ENCODE measurements around the gene PAOX. TPM values are rescaled to one million over a fixed set of nuclear protein-coding genes. Genes with fewer than 3 reads are reported as not detected.
"Not testable (repeated sequence)": the region's sequence is repeated elsewhere in the genome, so short reads cannot be mapped to it uniquely, and the experiment has no call there.

PAOX gene
- total RNA-seq, 2 donors from 2014 or later, result 9.7 to 11.1 TPM

DNA sequence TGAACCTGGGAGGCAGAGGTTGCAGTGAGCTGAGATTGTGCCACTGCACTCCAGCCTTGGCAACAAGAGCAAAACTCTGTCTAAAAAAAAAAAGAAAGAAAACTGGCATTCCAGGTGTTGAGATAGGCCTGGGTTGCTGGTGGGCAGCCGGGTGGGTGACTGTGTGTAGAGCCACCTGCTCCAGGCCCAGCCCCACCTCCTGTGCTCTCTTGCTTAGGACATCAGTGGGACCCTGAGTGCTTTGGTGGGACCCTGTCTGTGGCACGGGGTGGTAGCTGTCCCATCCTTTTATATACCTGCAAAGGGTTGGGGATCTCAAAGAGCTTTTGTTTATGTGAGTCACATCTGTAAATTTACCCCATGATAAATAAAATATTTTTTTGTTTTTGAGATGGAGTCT, 6.2 kb downstream of the PAOX start:
- H3K4me1 ChIP-seq (ENCODE audit: control insufficient read depth, insufficient read depth, low read length), result no peaks in the 10 kb centered on the region

DNA sequence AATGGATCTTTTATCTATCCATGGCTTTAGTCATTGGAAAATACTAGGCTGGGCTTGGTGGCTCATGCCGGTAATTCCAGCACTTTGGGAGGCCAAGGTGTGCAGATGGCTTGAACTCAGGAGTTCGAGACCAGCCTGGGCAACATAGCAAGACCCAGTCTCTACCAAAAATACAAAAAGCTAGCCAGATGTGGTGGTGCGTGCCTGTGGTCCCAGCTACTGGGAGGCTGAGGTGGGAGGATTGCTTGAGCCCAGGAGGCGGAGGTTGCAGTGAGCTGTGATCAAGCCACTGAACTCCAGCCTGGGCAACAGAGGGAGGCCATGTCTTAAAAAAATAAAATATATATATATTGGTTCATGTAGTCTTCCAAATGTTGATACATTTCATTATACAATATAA, 7.9 kb downstream of the PAOX start:
- not testable (repeated sequence) for DNase-seq; H3K27me3 Mint-ChIP-seq (ENCODE audit: insufficient read depth); H3K9ac ChIP-seq (ENCODE audit: extremely low read depth, low read length, poor library complexity, severe bottlenecking); H3K9me3 Mint-ChIP-seq; H3K27me3 ChIP-seq (ENCODE audit: control insufficient read depth, insufficient read depth, low read length, poor library complexity, severe bottlenecking); H3K4me1 Mint-ChIP-seq; H3K27ac ChIP-seq (ENCODE audit: low read depth, low read length); H3K27ac Mint-ChIP-seq; H3K9me3 ChIP-seq (ENCODE audit: control insufficient read depth, low read length); H3K36me3 ChIP-seq (ENCODE audit: control insufficient read depth, insufficient read depth, low read length); H3K4me3 Mint-ChIP-seq; H3K4me1 ChIP-seq (ENCODE audit: control insufficient read depth, insufficient read depth, low read length); H3K4me3 ChIP-seq (ENCODE audit: low read length)
- WGBS, 2 experiments (ENCODE audit: insufficient coverage in 1 of 2, insufficient read length in 1 of 2), result 98 to 100% methylated on average over 1 to 4 of the region's 4 CpGs
- H3K36me3 Mint-ChIP-seq (ENCODE audit: low read depth), result peaks cover 18% of the 10 kb centered on the region

More for the DNA sequence above, 6.2 kb downstream of the PAOX start:
- H3K27me3 ChIP-seq (ENCODE audit: control insufficient read depth, insufficient read depth, low read length, poor library complexity, severe bottlenecking), result peaks cover under 1% of the 10 kb centered on the region
- no peaks in the 10 kb centered on the region for H3K36me3 ChIP-seq (ENCODE audit: control insufficient read depth, insufficient read depth, low read length)
- H3K9ac ChIP-seq (ENCODE audit: extremely low read depth, low read length, poor library complexity, severe bottlenecking), result no peak overlapping the region
- no peak for DNase-seq
- 88 to 100% methylated on average over 2 of the region's 2 CpGs for WGBS, 2 experiments (ENCODE audit: insufficient coverage in 1 of 2, insufficient read length in 1 of 2)
- Mint-ChIP-seq H3K27me3 (ENCODE audit: insufficient read depth) (peaks cover 2% of the 10 kb centered on the region), H3K9me3 (no peaks in the 10 kb centered on the region), H3K4me1 (no peaks in the 10 kb centered on the region), H3K36me3 (ENCODE audit: low read depth) (peaks cover 23% of the 10 kb centered on the region), H3K27ac (no peak overlapping the region), H3K4me3 (no peak overlapping the region)
- H3K9me3 ChIP-seq (ENCODE audit: control insufficient read depth, low read length), result no peaks in the 10 kb centered on the region
- H3K4me3 ChIP-seq (ENCODE audit: low read length), result no peak overlapping the region
- no peak overlapping the region for H3K27ac ChIP-seq (ENCODE audit: low read depth, low read length)
- TF ChIP-seq, protein P1, sequence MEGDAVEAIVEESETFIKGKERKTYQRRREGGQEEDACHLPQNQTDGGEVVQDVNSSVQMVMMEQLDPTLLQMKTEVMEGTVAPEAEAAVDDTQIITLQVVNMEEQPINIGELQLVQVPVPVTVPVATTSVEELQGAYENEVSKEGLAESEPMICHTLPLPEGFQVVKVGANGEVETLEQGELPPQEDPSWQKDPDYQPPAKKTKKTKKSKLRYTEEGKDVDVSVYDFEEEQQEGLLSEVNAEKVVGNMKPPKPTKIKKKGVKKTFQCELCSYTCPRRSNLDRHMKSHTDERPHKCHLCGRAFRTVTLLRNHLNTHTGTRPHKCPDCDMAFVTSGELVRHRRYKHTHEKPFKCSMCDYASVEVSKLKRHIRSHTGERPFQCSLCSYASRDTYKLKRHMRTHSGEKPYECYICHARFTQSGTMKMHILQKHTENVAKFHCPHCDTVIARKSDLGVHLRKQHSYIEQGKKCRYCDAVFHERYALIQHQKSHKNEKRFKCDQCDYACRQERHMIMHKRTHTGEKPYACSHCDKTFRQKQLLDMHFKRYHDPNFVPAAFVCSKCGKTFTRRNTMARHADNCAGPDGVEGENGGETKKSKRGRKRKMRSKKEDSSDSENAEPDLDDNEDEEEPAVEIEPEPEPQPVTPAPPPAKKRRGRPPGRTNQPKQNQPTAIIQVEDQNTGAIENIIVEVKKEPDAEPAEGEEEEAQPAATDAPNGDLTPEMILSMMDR (conservative IDR thresholded peaks at IDR 0.05), result no peak

DNA sequence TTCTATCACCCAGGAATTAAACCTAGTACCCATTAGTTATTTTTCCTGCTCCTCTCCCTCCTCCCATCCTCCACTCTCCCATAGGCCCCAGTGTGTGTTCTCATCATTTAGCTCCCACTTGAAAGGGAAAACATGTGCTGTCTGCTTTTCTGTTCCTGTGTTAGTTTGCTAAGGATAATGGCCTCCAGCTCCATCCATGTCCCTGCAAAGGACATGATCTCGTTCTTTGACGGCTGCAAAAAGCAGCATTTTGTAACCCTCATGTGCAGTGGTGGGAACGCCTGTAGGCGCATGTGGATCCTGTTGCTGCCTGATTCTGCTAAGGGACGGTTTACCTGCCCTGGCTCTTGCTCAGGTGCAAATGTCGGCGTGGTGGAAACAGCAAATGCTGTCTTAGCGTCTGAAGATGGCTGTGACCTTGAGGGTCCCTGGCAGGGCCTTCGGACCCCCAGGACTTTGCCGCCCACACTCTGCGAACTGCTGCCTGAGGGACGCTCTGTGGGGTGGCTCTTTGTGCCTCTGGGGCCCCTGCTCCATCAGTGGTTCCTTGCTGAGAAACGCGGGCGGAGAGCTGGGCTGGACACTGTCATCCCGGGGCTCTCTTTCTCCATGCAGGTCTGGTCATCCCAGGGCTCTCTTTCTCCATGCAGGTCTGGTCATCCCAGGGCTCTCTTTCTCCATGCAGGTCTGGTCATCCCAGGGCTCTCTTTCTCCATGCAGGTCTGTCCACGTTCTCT, 9.3 kb downstream of the PAOX start:
- Histone ChIP-seq H3K9me3 (ENCODE audit: control insufficient read depth, low read length) (no peaks in the 10 kb centered on the region), H3K27ac (ENCODE audit: low read depth, low read length) (no peak overlapping the region), H3K27me3 (ENCODE audit: control insufficient read depth, insufficient read depth, low read length, poor library complexity, severe bottlenecking) (no peaks in the 10 kb centered on the region), H3K36me3 (ENCODE audit: control insufficient read depth, insufficient read depth, low read length) (no peaks in the 10 kb centered on the region), H3K9ac (ENCODE audit: extremely low read depth, low read length, poor library complexity, severe bottlenecking) (no peak overlapping the region), H3K4me1 (ENCODE audit: control insufficient read depth, insufficient read depth, low read length) (no peaks in the 10 kb centered on the region), H3K4me3 (ENCODE audit: low read length) (no peak overlapping the region)
- Mint-ChIP-seq H3K36me3 (ENCODE audit: low read depth) (peaks cover 15% of the 10 kb centered on the region), H3K9me3 (no peaks in the 10 kb centered on the region), H3K4me1 (peaks cover under 1% of the 10 kb centered on the region), H3K27me3 (ENCODE audit: insufficient read depth) (no peaks in the 10 kb centered on the region), H3K4me3 (no peak overlapping the region), H3K27ac (no peak overlapping the region)
- WGBS, 2 experiments (ENCODE audit: insufficient coverage in 1 of 2, insufficient read length in 1 of 2), result 81 to 87% methylated on average over 14 to 17 of the region's 17 CpGs
- TF ChIP-seq, protein P1 (conservative IDR thresholded peaks at IDR 0.05), result no peak
- no peak for DNase-seq

Measured in endodermal cell (in vitro differentiated cells).